Body of pancreas (tissue), 4 donors: ENCODE data around the gene CRABP1.

Experiments
- CTCF ChIP-seq, 7 experiments: fragments of 450-650 bp in 4 of 7; fragments of 200-600 bp in 3 of 7; sonication (generic) in 3 of 7; IDR thresholded peaks; one replicate each; pipeline ENCODE4 v1.5.1; 2016 to 2019; ENCODE audit warnings: antibody characterized with exemption in 7 of 7
- POLR2A ChIP-seq, 3 donors: fragments of 450-650 bp; IDR thresholded peaks; one replicate each; pipeline ENCODE4 v1.6.1; 2016; ENCODE audit warnings: antibody characterized with exemption in 3 of 3, mild to moderate bottlenecking in 2 of 3

DNA sequence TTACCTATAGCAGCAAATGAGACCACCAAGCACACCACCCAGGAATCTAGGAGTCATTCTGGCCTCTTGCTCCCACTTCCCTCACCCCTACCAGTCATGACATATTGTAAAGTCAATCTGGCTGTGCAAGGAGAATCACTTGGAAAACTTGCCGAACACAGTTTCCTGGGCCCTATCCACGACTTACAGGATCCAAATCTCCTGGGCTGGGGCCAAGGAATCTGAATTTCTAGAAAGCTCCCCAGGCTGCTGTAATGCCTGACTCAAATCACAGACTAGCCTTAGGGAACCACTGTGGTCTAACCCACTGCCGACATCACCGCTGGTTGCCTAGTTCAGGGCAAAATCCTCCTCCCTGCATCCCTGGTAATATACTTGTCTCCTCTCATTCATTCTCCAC, 4.2 kb upstream of the CRABP1 start:
- TF ChIP-seq CTCF (IDR thresholded peaks at IDR 0.05), result no peak
- no peak for TF ChIP-seq POLR2A (IDR thresholded peaks at IDR 0.05)
